ENCODE measurements around the gene MAPK8IP1. TPM values are rescaled to one million over a fixed set of nuclear protein-coding genes. Genes with fewer than 3 reads are reported as not detected.

The MAPK8IP1 gene
- total RNA-seq, 1 donor from 2014 or later: 0.66 TPM

DNA sequence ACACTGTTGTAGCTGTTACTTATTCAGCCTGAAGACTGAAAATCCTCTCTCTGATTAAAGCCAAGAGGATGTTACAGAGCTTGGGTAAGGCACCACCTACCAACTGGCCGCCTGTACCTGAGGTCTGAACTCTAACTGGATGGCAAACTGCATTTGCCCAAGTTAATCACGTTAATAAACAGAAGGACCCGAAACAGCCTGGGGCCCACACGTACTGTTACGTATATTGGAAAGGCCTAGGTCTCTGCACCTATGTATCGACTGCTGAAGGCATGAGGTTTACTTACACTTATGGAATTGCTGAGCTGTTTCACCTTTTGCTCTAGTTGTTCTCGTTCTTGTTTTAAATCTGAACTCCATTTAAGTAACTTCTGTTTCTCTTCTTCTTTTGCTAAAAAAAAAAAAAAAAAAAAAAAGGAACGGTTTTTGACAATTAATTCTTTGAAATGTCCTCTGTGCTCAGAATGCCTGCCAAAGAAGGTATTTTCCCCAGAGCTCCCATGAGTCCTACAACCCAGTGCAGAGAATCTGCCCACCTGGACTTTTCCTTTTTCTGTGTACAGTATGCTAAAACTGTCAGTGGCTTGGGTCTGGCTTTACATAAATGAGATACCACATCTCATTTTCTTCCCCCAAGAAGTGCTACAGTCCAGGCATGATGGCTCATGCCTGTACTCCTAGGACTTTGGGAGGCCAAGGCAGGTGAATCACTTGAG lies 50.1 kb downstream of the MAPK8IP1 start:
- intact Hi-C loops (cut with micrococcal nuclease): no loop called here

DNA sequence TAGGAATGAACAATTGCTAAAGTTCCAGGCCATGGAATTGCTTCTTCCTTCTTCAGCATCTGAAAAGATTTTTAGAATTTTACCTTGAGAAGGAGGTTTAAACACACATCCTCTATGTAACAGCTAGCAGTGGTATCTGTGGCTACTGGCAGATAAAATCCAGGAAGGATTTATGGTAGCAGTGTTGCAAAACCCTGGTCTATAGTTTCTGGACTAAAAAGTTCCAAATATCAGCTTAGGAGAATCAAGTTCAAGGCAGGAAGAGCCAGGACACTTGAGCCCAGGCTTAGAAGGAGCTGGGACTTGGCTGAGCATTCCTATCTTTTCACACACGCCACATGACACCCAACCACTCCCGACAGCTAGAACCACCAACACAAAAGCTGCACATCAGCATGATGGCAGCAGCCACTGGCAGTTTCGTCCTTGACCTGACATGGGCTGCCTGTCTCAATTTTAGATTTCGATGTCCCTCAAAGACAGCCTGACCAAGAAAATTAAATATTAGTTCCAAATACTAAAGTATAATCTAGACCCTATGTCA lies 51.1 kb downstream of the MAPK8IP1 start:
- intact Hi-C loops (cut with micrococcal nuclease): no loop called here

DNA sequence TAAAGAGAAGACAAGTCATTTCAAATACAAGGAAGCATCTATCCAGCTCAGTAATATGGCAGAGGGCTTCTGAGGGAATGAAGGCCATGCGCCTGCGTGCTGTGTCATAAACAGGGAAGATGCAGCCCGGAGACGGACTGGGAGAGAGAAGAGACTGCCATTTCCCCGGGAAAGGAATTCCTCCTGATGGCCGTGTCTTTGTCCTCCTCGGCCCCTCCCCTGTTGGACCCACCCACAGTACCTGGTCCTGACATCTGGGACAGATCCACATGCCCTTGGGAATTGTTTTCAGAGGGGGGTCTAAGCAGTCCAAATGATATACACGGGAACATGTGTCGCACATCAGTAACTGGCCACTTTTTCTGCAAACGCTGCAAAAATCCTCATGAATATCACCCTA lies 52.5 kb downstream of the MAPK8IP1 start:
- intact Hi-C loops (cut with micrococcal nuclease): no loop called here

DNA sequence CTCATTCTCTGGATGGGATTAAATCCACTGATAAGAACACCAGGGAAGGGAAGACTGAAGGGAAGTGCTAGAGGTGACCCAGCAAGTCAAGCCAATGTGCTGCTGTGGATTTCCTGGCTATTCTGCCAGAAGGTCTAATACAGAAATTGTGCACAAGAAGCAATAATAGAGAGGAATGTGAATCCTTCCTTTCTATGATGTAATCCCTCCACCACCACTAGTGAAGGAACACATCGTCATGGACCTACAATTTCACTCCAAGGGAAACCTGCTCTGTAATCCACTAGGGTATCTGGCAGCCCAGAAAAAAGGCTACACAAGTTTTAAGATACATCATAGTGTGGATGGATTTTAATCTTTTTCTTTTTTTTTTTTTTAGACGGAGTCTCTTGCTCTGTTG lies 54.4 kb downstream of the MAPK8IP1 start:
- intact Hi-C loops (cut with micrococcal nuclease): no loop called here

DNA sequence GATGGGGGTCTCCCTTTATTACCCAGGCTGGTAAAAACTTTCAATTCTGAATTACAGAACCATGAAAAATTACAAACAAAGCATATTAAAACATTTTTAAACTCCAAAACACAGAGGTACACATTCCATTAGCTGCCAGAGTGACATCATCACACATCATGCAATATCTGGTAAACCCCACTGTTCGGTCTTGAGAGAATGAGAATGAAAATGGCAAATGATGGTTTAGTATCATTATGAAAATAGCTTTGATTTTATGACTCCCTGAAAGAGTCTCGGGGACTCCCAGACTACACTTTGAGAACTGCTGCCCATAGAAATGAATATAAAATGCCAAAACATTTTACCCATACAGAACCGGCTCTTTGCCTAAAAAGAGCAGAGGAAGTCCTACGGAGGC lies 55.8 kb downstream of the MAPK8IP1 start:
- intact Hi-C loops (cut with micrococcal nuclease): no loop called here

DNA sequence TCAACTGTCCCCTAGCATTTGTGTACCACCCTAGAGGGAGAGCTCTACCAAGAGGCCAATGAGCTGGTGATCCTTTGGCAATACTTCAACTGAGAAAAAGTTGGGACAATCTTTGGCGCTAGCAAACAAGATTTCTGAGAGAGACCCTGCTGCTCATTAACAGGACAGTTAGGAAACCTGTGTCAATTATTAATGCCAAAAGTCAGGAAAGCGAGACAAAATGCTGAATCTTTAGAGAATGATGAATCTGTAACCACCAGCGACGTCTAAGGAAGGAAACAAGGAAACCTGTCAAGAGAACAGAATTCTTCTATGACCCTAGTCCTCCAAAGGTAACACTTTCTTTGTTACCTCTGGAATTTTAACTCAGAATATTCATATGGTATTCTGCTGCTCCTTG lies 56.9 kb downstream of the MAPK8IP1 start:
- intact Hi-C loops (cut with micrococcal nuclease): no loop called here

DNA sequence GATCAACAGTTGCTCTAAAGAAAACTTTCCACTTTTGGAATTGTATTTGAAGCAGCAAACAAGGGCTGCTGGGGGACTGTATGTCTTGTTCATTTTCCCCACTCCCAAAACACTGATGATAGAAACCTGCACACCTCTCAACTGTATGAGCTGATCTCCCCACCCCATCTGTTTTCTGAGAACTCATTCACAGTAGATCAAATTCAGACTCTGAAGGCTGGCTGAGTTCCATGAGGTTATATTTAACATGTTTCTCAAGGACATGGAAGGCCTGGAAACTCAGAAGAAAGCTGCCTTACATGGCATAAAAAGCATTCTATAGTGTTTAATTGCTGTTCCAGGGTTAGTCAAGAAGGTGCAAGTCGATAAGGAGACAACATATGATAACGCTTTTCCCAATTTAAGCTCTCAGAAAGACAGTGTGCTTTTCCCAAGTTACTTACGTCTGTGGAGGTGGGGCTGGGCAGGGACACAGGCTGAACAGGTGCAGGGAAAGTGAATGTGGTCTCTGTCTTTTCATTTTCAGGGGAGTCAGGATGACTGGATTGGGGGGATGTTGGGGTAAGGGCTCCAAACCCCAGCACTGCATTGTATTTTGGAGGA lies 60.0 kb downstream of the MAPK8IP1 start:
- intact Hi-C loops (cut with micrococcal nuclease): no loop called here

DNA sequence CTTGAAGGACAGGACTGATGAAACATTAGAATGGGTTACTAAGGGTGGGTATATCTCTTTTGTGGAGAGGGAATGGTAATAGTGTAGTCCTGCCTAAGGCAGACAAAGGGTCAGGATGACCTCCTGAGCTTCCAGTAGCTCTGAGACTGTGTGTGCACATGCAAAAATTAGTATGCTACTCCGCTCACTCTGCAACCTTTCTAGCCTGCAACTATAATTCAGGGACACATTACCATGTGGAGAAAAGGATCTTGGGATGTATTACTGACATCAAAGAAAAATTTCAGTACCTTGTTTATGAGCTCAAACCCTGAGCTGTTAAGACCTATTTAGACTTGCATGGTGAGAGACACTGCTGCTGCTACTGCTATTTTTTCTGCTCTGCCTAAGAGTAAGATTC lies 62.4 kb downstream of the MAPK8IP1 start:
- intact Hi-C loops (cut with micrococcal nuclease): no loop called here

DNA sequence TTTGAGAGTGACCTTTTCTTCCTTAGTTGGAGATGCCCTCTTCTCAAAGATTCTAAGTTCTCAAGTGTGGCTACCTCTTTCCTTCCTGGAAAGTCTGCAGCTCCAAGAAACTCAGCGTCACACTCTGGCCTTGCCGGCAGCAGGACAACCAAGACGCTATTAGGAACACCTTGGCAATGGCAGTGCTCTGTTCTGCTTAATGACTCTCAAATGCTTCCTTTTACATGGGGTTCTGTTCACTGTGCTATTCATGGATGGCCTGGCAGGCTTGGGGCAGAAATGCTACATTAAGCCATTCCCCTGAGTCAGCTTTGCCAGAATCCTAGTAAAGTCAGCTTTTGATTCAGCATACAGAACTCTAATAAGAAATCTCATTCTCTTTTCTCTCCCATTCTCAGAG lies 62.9 kb downstream of the MAPK8IP1 start:
- intact Hi-C loops (cut with micrococcal nuclease): no loop called here

DNA sequence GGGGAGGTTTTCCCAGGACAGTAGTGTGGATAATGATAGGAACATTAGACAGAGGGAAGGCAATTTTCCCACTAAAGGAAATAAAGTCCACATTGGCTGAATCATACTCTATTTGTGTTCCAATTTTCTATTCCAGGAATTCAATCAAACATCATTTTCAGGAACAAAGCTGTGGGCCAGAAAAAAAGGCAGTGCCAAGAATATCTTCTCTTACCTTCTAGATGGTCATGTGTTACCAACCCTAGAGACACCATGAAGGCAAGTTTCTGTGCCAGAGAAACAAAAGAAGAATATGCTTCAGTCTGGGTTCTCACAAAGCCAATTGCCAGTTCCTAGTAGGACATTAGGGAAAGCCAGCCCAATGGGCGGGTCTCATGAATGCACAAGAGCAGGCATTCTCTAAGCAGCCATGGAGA lies 64.5 kb downstream of the MAPK8IP1 start:
- intact Hi-C loops (cut with micrococcal nuclease): no loop called here

Other genes with a start within 250 kb of the MAPK8IP1 start
- 0.11 TPM in 1 of 2 replicates, not detected in the other for gene CHST1, start 220.0 kb upstream of the MAPK8IP1 start, total RNA-seq
- 21.7 and 22.5 TPM in 2 replicates for gene SLC35C1, start 80.5 kb upstream of the MAPK8IP1 start, total RNA-seq
- gene CRY2, start 38.2 kb upstream of the MAPK8IP1 start, total RNA-seq: 26.8 and 29.4 TPM in 2 replicates
- 2.4 and 4.4 TPM in 2 replicates for gene FREY1, start 21.6 kb downstream of the MAPK8IP1 start, total RNA-seq
- 49.7 and 53.7 TPM in 2 replicates for gene PEX16, start 32.2 kb downstream of the MAPK8IP1 start, total RNA-seq
- gene LARGE2, start 37.0 kb downstream of the MAPK8IP1 start, total RNA-seq: 0.36 and 0.52 TPM in 2 replicates
- 27.1 and 32.2 TPM in 2 replicates for gene PHF21A, start 235.8 kb downstream of the MAPK8IP1 start, total RNA-seq